ENCODE results near the gene PPP1R3E.
"Not testable (repeated sequence)": the region's sequence is repeated elsewhere in the genome, so short reads cannot be mapped to it uniquely, and the experiment has no call there.

The PPP1R3E gene

GRCh38 chr14:23297611-23298277 is 4.9 kb downstream of the PPP1R3E start:
- DNase-seq, result no peak

- no peak for DNase-seq
These were observed 5.6 kb downstream of the PPP1R3E start for GRCh38 chr14:23297096-23297495.

GRCh38 chr14:23296012-23296777 is 6.5 kb downstream of the PPP1R3E start:
- DNase-seq, result no peak

- DNase-seq, result peak; percentile 29
These were observed 7.7 kb downstream of the PPP1R3E start for GRCh38 chr14:23294734-23295561.

- DNase-seq, result no peak
These were observed 15.7 kb downstream of the PPP1R3E start for GRCh38 chr14:23286902-23287479.

- DNase-seq, result peak; percentile 98
These were observed 16.4 kb downstream of the PPP1R3E start, which contains the start of gene HOMEZ for GRCh38 chr14:23286020-23286901. Gene HOMEZ (minus strand): TSS chr14:23286132. CDS start chr14:23285952, 180 bp downstream.

- DNase-seq, result no peak
These were observed 17.1 kb downstream of the PPP1R3E start for GRCh38 chr14:23285530-23286019.

- DNase-seq, result no peak
These were observed 17.8 kb downstream of the PPP1R3E start for GRCh38 chr14:23284654-23285529.

GRCh38 chr14:23281247-23281646 is 21.4 kb downstream of the PPP1R3E start:
- no peak for DNase-seq

GRCh38 chr14:23277928-23278327 is 24.7 kb downstream of the PPP1R3E start:
- not testable (repeated sequence) for DNase-seq

GRCh38 chr14:23277189-23277588 is 25.5 kb downstream of the PPP1R3E start:
- DNase-seq, result no peak

GRCh38 chr14:23275412-23275811 is 27.2 kb downstream of the PPP1R3E start:
- DNase-seq, result no peak

- no peak for DNase-seq
These were observed 33.5 kb downstream of the PPP1R3E start for GRCh38 chr14:23269193-23269592.

GRCh38 chr14:23260849-23261248 is 41.8 kb downstream of the PPP1R3E start:
- not testable (repeated sequence) for DNase-seq

GRCh38 chr14:23259426-23259825 is 43.2 kb downstream of the PPP1R3E start:
- DNase-seq, result no peak

GRCh38 chr14:23258256-23258655 is 44.4 kb downstream of the PPP1R3E start:
- DNase-seq, result no peak

- DNase-seq, result no peak
These were observed 50.0 kb downstream of the PPP1R3E start for GRCh38 chr14:23252420-23253333.

GRCh38 chr14:23252006-23252405 is 50.7 kb downstream of the PPP1R3E start:
- DNase-seq, result no peak

- DNase-seq, result no peak
These were observed 52.8 kb downstream of the PPP1R3E start for GRCh38 chr14:23249824-23250223.

GRCh38 chr14:23248601-23249000 is 54.1 kb downstream of the PPP1R3E start:
- no peak for DNase-seq
